ENCODE data around the gene WDR75.

- TF ChIP-seq CTCF (IDR thresholded peaks at IDR 0.05) (peak; percentile 25 to 74 (median 63)), POLR2A (IDR thresholded peaks at IDR 0.05) (no peak)
Observed at GRCh38 chr2:189466656-189467055, 25.4 kb downstream of the WDR75 start.

All from adrenal gland (tissue), 5 donors.